Thymus (tissue), 11 donors: Measurements from ENCODE around the gene KAT8. TPM values are rescaled to one million over a fixed set of nuclear protein-coding genes. Genes with fewer than 3 reads are reported as not detected.
"Not testable (repeated sequence)": the region's sequence is repeated elsewhere in the genome, so short reads cannot be mapped to it uniquely, and the experiment has no call there.

Experiments
- DNase-seq, 9 donors: peaks; one replicate each; pipeline ENCODE4 v3.0.0-alpha.2; 2013; ENCODE audit warnings: low spot score in 9 of 9, low read depth in 6 of 9, missing footprints in 1 of 9
- H3K27ac ChIP-seq, 2 donors: one replicate each; pipeline ENCODE4 v1.5.1; 2013; ENCODE audit warnings: control low read depth in 1 of 2, low read depth in 1 of 2, low read length in 1 of 2, mild to moderate bottlenecking in 1 of 2, moderate library complexity in 1 of 2
- H3K27me3 ChIP-seq, 2 donors: one replicate each; pipeline ENCODE4 v1.5.1; 2013; ENCODE audit warnings: low read length in 1 of 2; ENCODE audit not compliant: control insufficient read depth in 2 of 2, insufficient read depth in 1 of 2
- H3K36me3 ChIP-seq, 2 donors: one replicate each; pipeline ENCODE4 v1.5.1; 2013; ENCODE audit warnings: low read length in 1 of 2, mild to moderate bottlenecking in 1 of 2, moderate library complexity in 1 of 2; ENCODE audit not compliant: control insufficient read depth in 2 of 2, insufficient read depth in 2 of 2
- H3K4me1 ChIP-seq, 2 donors: one replicate each; pipeline ENCODE4 v1.5.1; 2013; ENCODE audit warnings: low read length in 2 of 2; ENCODE audit not compliant: control insufficient read depth in 2 of 2, insufficient read depth in 2 of 2
- H3K4me3 ChIP-seq, 2 donors: one replicate each; pipeline ENCODE4 v1.5.1; 2013; ENCODE audit warnings: low read length in 2 of 2, control low read depth in 1 of 2, mild to moderate bottlenecking in 1 of 2
- H3K9me3 ChIP-seq, 2 donors: one replicate each; pipeline ENCODE4 v1.5.1; 2013; ENCODE audit warnings: low read length in 1 of 2, mild to moderate bottlenecking in 1 of 2; ENCODE audit not compliant: control insufficient read depth in 2 of 2, insufficient read depth in 1 of 2
- WGBS: extraction: QIAGEN DNeasy Blood & Tissue Kit; methylation state at CpG from one replicate; pipeline ENCODE4 v1.1.7; 2013; 5-methylcytosine and 5-hydroxymethylcytosine counted together
- polyA plus RNA-seq: library from polyadenylated mRNA; stranded (reverse); fragments of 200-250 nt; gene quantifications from one replicate; pipeline ENCODE4 v1.2.3, GENCODE V29; 2013
- total RNA-seq: library from RNA; stranded (reverse); fragments of 120-200 nt; gene quantifications from one replicate; pipeline ENCODE4 v1.2.4, GENCODE V29; 2013
- donor health status: healthy.

The KAT8 gene
- total and polyA plus RNA-seq, 2 donors: 62.3 to 72.9 TPM

DNA sequence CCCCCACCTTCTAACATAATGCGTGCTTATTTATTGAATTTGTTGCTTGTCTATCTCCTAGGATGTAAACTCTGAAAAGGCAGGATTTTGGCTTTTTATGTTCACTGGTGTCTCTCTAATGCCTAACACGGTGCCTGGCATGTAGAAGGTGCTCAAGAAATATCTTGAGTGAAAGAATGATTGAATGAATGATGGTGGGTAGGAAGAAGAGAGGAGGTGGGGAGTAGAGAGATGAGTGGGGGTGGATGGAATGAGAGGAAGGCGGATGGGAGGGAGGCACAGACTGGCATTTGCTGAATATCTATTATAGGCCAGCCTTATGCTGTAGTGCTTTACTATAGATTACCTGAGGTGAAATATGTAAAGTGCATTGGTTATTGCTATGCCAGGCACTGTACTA, 30.1 kb downstream of the KAT8 start:
- peaks cover 6 to 8% of the 10 kb centered on the region in 2 donors for H3K4me1 ChIP-seq
- H3K27me3 ChIP-seq: peaks cover 0 to 33% of the 10 kb centered on the region in 2 donors
- peaks cover 0 to 1% of the 10 kb centered on the region in 2 donors for H3K9me3 ChIP-seq
- no peak overlapping the region for H3K27ac ChIP-seq
- DNase-seq: no peak
- WGBS: 98% methylated on average over 3 of the region's 3 CpGs
- H3K4me3 ChIP-seq: no peak overlapping the region
- no peaks in the 10 kb centered on the region for H3K36me3 ChIP-seq

GRCh38 chr16:31148281-31148728, 30.8 kb downstream of the KAT8 start:
- DNase-seq: no peak
- Histone ChIP-seq H3K4me3 (no peak overlapping the region), H3K27ac (no peak overlapping the region), H3K27me3 (peaks cover 0 to 30% of the 10 kb centered on the region in 2 donors), H3K9me3 (no peaks in the 10 kb centered on the region), H3K36me3 (no peaks in the 10 kb centered on the region), H3K4me1 (peaks cover 2 to 3% of the 10 kb centered on the region in 2 donors)
- 74% methylated on average over 40 of the region's 40 CpGs for WGBS

- Histone ChIP-seq H3K4me1 (peaks cover 2 to 3% of the 10 kb centered on the region in 2 donors), H3K27ac (no peak overlapping the region), H3K4me3 (no peak overlapping the region), H3K27me3 (peaks cover 0 to 30% of the 10 kb centered on the region in 2 donors), H3K36me3 (no peaks in the 10 kb centered on the region), H3K9me3 (no peaks in the 10 kb centered on the region)
- DNase-seq: no peak
- WGBS: 97% methylated on average over 25 of the region's 25 CpGs
Measured at GRCh38 chr16:31148896-31149295, 31.4 kb downstream of the KAT8 start.

DNA sequence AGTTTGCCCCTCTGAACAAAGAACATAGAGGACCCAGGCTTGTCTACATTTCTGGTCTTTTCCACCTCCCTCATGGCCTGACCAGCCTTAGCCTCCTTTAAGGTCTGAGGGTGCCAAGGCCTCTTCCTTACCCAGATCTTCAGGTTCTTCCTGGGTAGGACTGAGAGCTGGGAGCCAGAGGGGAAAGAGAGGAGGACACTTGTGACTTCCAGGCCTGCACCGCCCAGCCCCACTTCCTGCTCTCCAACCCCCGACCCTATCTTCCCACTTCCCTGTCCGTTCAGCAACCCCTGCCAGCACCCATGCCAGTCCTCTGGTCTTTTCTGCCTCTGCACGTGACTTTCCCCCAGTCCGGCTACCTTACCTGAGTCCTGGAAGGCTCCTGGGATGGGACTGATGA, 31.9 kb downstream of the KAT8 start:
- Histone ChIP-seq H3K27me3 (peaks cover 0 to 30% of the 10 kb centered on the region in 2 donors), H3K9me3 (no peaks in the 10 kb centered on the region), H3K27ac (no peak overlapping the region), H3K36me3 (no peaks in the 10 kb centered on the region), H3K4me3 (no peak overlapping the region), H3K4me1 (peaks cover 2 to 3% of the 10 kb centered on the region in 2 donors)
- 83% methylated on average over 5 of the region's 5 CpGs for WGBS
- DNase-seq: no peak

DNA sequence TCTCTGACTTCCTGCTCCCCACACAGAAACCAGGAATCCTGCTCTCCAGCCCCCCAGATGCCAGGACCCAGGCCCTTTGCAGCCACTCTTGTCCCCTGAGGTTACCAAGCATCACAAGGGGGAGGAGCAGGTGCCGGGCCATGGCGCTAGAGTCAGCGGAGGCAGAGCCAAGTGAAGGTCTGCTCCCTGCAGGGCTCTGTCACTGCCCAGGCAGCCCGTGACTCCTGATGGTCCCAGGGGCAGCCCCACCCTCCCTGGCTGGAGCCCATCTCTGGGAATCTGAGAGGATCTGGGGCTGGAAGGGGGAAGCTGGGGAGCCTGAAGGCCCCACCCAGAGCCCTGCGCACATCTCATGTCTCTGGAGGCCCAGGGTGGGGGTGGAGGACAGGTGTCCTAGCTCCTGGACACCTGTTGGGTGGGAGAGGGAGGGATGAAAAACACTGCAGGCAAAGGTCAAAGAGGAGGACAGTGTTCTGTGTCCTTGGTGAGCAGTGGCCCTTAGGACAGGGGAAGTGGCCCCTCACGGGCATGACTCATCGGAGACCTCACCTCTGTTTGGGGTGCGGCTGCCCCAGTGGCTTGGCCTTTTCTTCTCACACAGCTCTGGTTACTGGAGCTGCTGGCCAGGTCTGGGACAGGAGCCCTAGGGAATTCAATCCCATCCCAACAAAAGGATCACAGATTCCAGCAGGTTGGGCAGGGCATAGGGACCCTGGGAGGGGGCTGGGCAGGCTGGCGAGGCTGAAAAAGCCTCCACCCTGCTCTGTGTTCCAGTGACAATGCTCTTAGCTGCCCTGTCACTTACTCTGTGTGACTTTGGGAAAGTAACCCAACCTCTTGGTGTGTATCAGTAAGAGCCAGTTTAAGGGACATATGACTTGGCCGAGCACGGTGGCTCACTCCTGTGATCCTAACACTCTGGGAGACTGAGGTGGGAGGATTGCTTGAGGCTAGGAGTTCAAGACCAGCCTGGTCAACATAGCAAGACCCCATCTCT, 32.7 kb downstream of the KAT8 start, which contains the start of gene PRSS36:
Gene PRSS36 (minus strand): TSS at position 173 of the 997 bp plus-strand sequence. CDS start 31 bp downstream, at position 142.
- DNase-seq: no peak
- Histone ChIP-seq H3K36me3 (no peaks in the 10 kb centered on the region), H3K4me1 (peaks cover 2 to 3% of the 10 kb centered on the region in 2 donors), H3K9me3 (no peaks in the 10 kb centered on the region), H3K27ac (no peak within 1 kb of the TSS), H3K27me3 (peaks cover 0 to 30% of the 10 kb centered on the region in 2 donors), H3K4me3 (no peak within 1 kb of the TSS)
- WGBS: 94% methylated on average over 11 of the region's 11 CpGs

DNA sequence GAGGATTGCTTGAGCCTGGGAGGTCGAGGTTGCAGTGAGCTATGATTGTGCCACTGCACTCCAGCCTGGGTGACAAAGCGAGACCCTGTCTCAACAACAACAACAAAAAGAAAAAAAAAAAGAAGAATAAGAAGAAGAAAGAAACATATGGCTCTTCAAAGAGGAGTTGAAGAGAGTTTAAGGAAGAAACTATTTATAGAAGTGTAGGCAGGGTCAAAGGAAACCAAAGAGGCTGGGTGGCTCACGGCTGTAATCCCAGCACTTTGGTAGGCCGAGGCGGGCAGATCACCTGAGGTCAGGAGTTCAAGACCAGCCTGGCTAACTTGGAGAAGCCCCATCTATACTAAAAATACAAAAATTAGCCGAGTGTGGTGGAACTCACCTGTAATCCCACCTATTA, 33.5 kb downstream of the KAT8 start:
- H3K4me1 ChIP-seq, H3K36me3 ChIP-seq, H3K4me3 ChIP-seq, H3K9me3 ChIP-seq, DNase-seq, H3K27ac ChIP-seq: not testable (repeated sequence)
- WGBS: 45% methylated on average over 6 of the region's 6 CpGs
- peaks cover 0 to 27% of the 10 kb centered on the region in 2 donors for H3K27me3 ChIP-seq

GRCh38 chr16:31157136-31157535, 39.7 kb downstream of the KAT8 start:
- Histone ChIP-seq H3K36me3 (no peaks in the 10 kb centered on the region), H3K27ac (no peak overlapping the region), H3K27me3 (peaks cover 0 to 13% of the 10 kb centered on the region in 2 donors), H3K4me3 (no peak overlapping the region), H3K4me1 (no peaks in the 10 kb centered on the region), H3K9me3 (no peaks in the 10 kb centered on the region)
- no peak for DNase-seq
- WGBS: 14% methylated on average over 8 of the region's 8 CpGs

DNA sequence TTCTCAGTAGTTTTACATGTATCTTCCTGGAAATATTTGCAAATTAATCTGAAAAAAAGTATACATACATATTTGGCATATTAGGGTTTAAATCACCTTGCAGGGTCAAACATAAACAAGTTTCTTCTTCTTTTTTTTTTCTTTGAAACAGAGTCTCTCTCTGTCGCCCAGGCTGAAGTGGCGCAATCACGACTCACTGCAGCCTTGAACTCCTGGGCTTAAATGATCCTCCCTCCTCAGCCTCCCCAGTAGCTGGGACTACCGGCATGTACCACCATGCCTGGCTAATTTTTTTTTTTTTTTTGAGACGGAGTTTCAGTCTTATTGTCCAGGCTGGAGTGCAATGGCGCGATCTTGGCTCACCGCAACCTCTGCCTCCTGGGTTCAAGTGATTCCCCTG, 49.9 kb downstream of the KAT8 start:
- Histone ChIP-seq H3K4me1 (no peaks in the 10 kb centered on the region), H3K27ac (no peak overlapping the region), H3K27me3 (no peaks in the 10 kb centered on the region), H3K36me3 (no peaks in the 10 kb centered on the region), H3K9me3 (no peaks in the 10 kb centered on the region), H3K4me3 (no peak overlapping the region)
- WGBS: 97% methylated on average over 8 of the region's 8 CpGs
- no peak for DNase-seq

DNA sequence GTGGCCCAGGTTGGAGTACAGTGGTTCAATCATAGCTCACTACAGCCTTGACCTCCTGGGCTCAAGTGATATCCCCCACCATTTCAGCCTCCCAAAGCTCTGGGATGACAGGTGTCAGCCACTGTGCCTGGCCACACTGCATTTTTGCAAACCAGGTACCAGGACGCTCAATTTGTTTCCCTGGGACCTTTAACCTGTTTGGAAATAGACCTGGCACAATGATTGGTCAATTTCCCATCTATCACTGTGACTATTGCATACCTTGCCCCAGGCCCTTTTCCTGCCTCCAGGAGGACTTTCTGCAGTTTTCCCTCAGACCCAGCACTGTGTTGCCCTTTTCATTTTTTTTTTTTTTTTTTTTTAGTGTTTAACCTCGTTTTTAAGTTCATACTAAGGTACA, 51.4 kb downstream of the KAT8 start:
- H3K27me3 ChIP-seq: no peaks in the 10 kb centered on the region
- no peak for DNase-seq
- H3K36me3 ChIP-seq: no peaks in the 10 kb centered on the region
- no peak overlapping the region for H3K4me3 ChIP-seq
- no peaks in the 10 kb centered on the region for H3K4me1 ChIP-seq
- no peak overlapping the region for H3K27ac ChIP-seq
- WGBS: 78% methylated on average over 2 of the region's 2 CpGs
- H3K9me3 ChIP-seq: no peaks in the 10 kb centered on the region
